Measurements from ENCODE around the gene IL1B.
"Not testable (repeated sequence)": the region's sequence is repeated elsewhere in the genome, so short reads cannot be mapped to it uniquely, and the experiment has no call there.

The IL1B gene

GRCh38 chr2:112833639-112833931, 3.0 kb downstream of the IL1B start:
- not testable (repeated sequence) for H3K27me3 ChIP-seq (ENCODE audit: control insufficient read depth, insufficient read depth, low read length); H3K9me3 ChIP-seq (ENCODE audit: control insufficient read depth, low read depth, low read length); H3K4me1 ChIP-seq (ENCODE audit: control insufficient read depth, low read depth, low read length); H3K4me3 ChIP-seq (ENCODE audit: low read length); H3K27ac ChIP-seq (ENCODE audit: low read length); H3K9ac ChIP-seq (ENCODE audit: low read length); H3K36me3 ChIP-seq (ENCODE audit: control insufficient read depth, low read depth, low read length)

- no peaks in the 10 kb centered on the region for H3K36me3 ChIP-seq (ENCODE audit: control insufficient read depth, low read depth, low read length)
- no peak overlapping the region for H3K27ac ChIP-seq (ENCODE audit: low read length)
- H3K9ac ChIP-seq (ENCODE audit: low read length) = no peak overlapping the region
- no peaks in the 10 kb centered on the region for H3K4me1 ChIP-seq (ENCODE audit: control insufficient read depth, low read depth, low read length)
- no peaks in the 10 kb centered on the region for H3K27me3 ChIP-seq (ENCODE audit: control insufficient read depth, insufficient read depth, low read length)
- no peaks in the 10 kb centered on the region for H3K9me3 ChIP-seq (ENCODE audit: control insufficient read depth, low read depth, low read length)
- no peak overlapping the region for H3K4me3 ChIP-seq (ENCODE audit: low read length)
Measured at GRCh38 chr2:112832841-112833638, 3.5 kb downstream of the IL1B start.

- no peak overlapping the region for H3K9ac ChIP-seq (ENCODE audit: low read length)
- H3K4me1 ChIP-seq (ENCODE audit: control insufficient read depth, low read depth, low read length) = no peaks in the 10 kb centered on the region
- no peak overlapping the region for H3K4me3 ChIP-seq (ENCODE audit: low read length)
- no peaks in the 10 kb centered on the region for H3K36me3 ChIP-seq (ENCODE audit: control insufficient read depth, low read depth, low read length)
- H3K27me3 ChIP-seq (ENCODE audit: control insufficient read depth, insufficient read depth, low read length) = no peaks in the 10 kb centered on the region
- no peaks in the 10 kb centered on the region for H3K9me3 ChIP-seq (ENCODE audit: control insufficient read depth, low read depth, low read length)
- H3K27ac ChIP-seq (ENCODE audit: low read length) = no peak overlapping the region
Measured at GRCh38 chr2:112831946-112832840, 4.4 kb downstream of the IL1B start.

GRCh38 chr2:112831513-112831845, 5.1 kb downstream of the IL1B start:
- no peaks in the 10 kb centered on the region for H3K4me1 ChIP-seq (ENCODE audit: control insufficient read depth, low read depth, low read length)

GRCh38 chr2:112830682-112831512, 5.7 kb downstream of the IL1B start:
- Histone ChIP-seq H3K27me3 (ENCODE audit: control insufficient read depth, insufficient read depth, low read length) (no peaks in the 10 kb centered on the region), H3K4me3 (ENCODE audit: low read length) (no peak overlapping the region), H3K36me3 (ENCODE audit: control insufficient read depth, low read depth, low read length) (no peaks in the 10 kb centered on the region), H3K9ac (ENCODE audit: low read length) (no peak overlapping the region), H3K9me3 (ENCODE audit: control insufficient read depth, low read depth, low read length) (no peaks in the 10 kb centered on the region), H3K4me1 (ENCODE audit: control insufficient read depth, low read depth, low read length) (no peaks in the 10 kb centered on the region), H3K27ac (ENCODE audit: low read length) (no peak overlapping the region)

More at GRCh38 chr2:112831513-112831845, 5.1 kb downstream of the IL1B start:
- Histone ChIP-seq H3K27me3 (ENCODE audit: control insufficient read depth, insufficient read depth, low read length) (no peaks in the 10 kb centered on the region), H3K9me3 (ENCODE audit: control insufficient read depth, low read depth, low read length) (no peaks in the 10 kb centered on the region), H3K9ac (ENCODE audit: low read length) (no peak overlapping the region), H3K36me3 (ENCODE audit: control insufficient read depth, low read depth, low read length) (no peaks in the 10 kb centered on the region), H3K27ac (ENCODE audit: low read length) (no peak overlapping the region), H3K4me3 (ENCODE audit: low read length) (no peak overlapping the region)

GRCh38 chr2:112829961-112830681, 6.5 kb downstream of the IL1B start:
- H3K9ac ChIP-seq (ENCODE audit: low read length) = no peak overlapping the region
- no peaks in the 10 kb centered on the region for H3K36me3 ChIP-seq (ENCODE audit: control insufficient read depth, low read depth, low read length)
- H3K4me3 ChIP-seq (ENCODE audit: low read length) = no peak overlapping the region
- H3K27me3 ChIP-seq (ENCODE audit: control insufficient read depth, insufficient read depth, low read length) = no peaks in the 10 kb centered on the region
- H3K4me1 ChIP-seq (ENCODE audit: control insufficient read depth, low read depth, low read length) = no peaks in the 10 kb centered on the region
- H3K27ac ChIP-seq (ENCODE audit: low read length) = no peak overlapping the region
- no peaks in the 10 kb centered on the region for H3K9me3 ChIP-seq (ENCODE audit: control insufficient read depth, low read depth, low read length)

- no peak overlapping the region for H3K27ac ChIP-seq (ENCODE audit: low read length)
Measured at GRCh38 chr2:112829101-112829960, 7.2 kb downstream of the IL1B start.

GRCh38 chr2:112828251-112828691, 8.3 kb downstream of the IL1B start:
- no peaks in the 10 kb centered on the region for H3K27me3 ChIP-seq (ENCODE audit: control insufficient read depth, insufficient read depth, low read length)
- no peak overlapping the region for H3K9ac ChIP-seq (ENCODE audit: low read length)
- no peak overlapping the region for H3K4me3 ChIP-seq (ENCODE audit: low read length)
- no peaks in the 10 kb centered on the region for H3K36me3 ChIP-seq (ENCODE audit: control insufficient read depth, low read depth, low read length)
- no peak overlapping the region for H3K27ac ChIP-seq (ENCODE audit: low read length)
- H3K9me3 ChIP-seq (ENCODE audit: control insufficient read depth, low read depth, low read length) = no peaks in the 10 kb centered on the region
- H3K4me1 ChIP-seq (ENCODE audit: control insufficient read depth, low read depth, low read length) = no peaks in the 10 kb centered on the region

More at GRCh38 chr2:112829101-112829960, 7.2 kb downstream of the IL1B start:
- H3K4me3 ChIP-seq (ENCODE audit: low read length) = no peak overlapping the region
- H3K36me3 ChIP-seq (ENCODE audit: control insufficient read depth, low read depth, low read length) = no peaks in the 10 kb centered on the region
- H3K9me3 ChIP-seq (ENCODE audit: control insufficient read depth, low read depth, low read length) = no peaks in the 10 kb centered on the region
- H3K4me1 ChIP-seq (ENCODE audit: control insufficient read depth, low read depth, low read length) = no peaks in the 10 kb centered on the region
- no peak overlapping the region for H3K9ac ChIP-seq (ENCODE audit: low read length)
- no peaks in the 10 kb centered on the region for H3K27me3 ChIP-seq (ENCODE audit: control insufficient read depth, insufficient read depth, low read length)

GRCh38 chr2:112827604-112828185, 8.9 kb downstream of the IL1B start:
- no peaks in the 10 kb centered on the region for H3K9me3 ChIP-seq (ENCODE audit: control insufficient read depth, low read depth, low read length)
- H3K27ac ChIP-seq (ENCODE audit: low read length) = no peak overlapping the region
- no peaks in the 10 kb centered on the region for H3K4me1 ChIP-seq (ENCODE audit: control insufficient read depth, low read depth, low read length)
- H3K4me3 ChIP-seq (ENCODE audit: low read length) = no peak overlapping the region
- no peak overlapping the region for H3K9ac ChIP-seq (ENCODE audit: low read length)
- no peaks in the 10 kb centered on the region for H3K27me3 ChIP-seq (ENCODE audit: control insufficient read depth, insufficient read depth, low read length)
- no peaks in the 10 kb centered on the region for H3K36me3 ChIP-seq (ENCODE audit: control insufficient read depth, low read depth, low read length)

GRCh38 chr2:112827009-112827408, 9.6 kb downstream of the IL1B start:
- Histone ChIP-seq H3K27me3 (ENCODE audit: control insufficient read depth, insufficient read depth, low read length) (no peaks in the 10 kb centered on the region), H3K9ac (ENCODE audit: low read length) (no peak overlapping the region), H3K4me3 (ENCODE audit: low read length) (no peak overlapping the region), H3K36me3 (ENCODE audit: control insufficient read depth, low read depth, low read length) (no peaks in the 10 kb centered on the region), H3K27ac (ENCODE audit: low read length) (no peak overlapping the region), H3K4me1 (ENCODE audit: control insufficient read depth, low read depth, low read length) (no peaks in the 10 kb centered on the region), H3K9me3 (ENCODE audit: control insufficient read depth, low read depth, low read length) (no peaks in the 10 kb centered on the region)
